Measurements from ENCODE around the gene TBL1X. TPM values are rescaled to one million over a fixed set of nuclear protein-coding genes. Genes with fewer than 3 reads are reported as not detected.
A peak's percentile ranks its signal among the peaks of the same experiment; 100 is the strongest.

The TBL1X gene
- total and polyA plus RNA-seq, 7 donors, result 6.5 to 25.8 (median 16.1) TPM

DNA sequence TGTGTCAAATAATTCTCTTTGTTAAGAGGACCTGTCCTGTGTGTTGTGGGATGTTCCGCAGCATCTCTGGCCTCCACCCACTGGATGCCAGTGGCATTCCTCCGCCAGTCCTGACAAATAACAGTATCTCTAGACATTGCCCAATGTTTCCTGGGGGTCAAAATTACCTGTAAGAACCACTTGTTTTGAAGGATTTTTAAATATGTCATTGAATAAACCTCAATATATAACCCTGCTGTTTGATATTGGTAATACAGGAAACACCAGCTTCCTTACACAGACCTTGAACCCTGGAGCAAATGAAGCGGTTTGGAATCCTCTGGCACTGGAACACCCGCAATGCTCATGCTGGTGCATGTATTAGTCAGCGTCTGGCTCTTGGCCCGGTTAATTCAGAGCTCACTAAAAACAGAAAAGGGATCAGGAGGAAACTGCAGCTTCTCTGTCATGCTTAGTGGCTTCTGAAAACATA is 101.3 kb downstream of the TBL1X start:
- Histone ChIP-seq H3K9me3 (no peaks in the 10 kb centered on the region), H3K27ac (peak overlapping the region in 3 of 4 donors; percentile 30 to 60 (median 34)), H3K36me3 (no peaks in the 10 kb centered on the region), H3K27me3 (no peaks in the 10 kb centered on the region), H3K4me1 (peaks cover 0 to 24% (median 18%) of the 10 kb centered on the region in 4 donors), H3K4me3 (no peak overlapping the region)
- TF ChIP-seq POLR2AphosphoS5 (IDR thresholded peaks at IDR 0.05) (peak in 1 of 4 donors; percentile 44), POLR2A (IDR thresholded peaks at IDR 0.05) (no peak)
- DNase-seq, result peak; percentile 83
- WGBS, 2 donors, result 15 to 28% methylated on average over 6 of the region's 6 CpGs
- intact Hi-C loops (cut with DNase I), result loop anchor here (10.0 kb wide), 1 partner anchor 101 kb away; the partner anchor contains the start of gene TBL1X

DNA sequence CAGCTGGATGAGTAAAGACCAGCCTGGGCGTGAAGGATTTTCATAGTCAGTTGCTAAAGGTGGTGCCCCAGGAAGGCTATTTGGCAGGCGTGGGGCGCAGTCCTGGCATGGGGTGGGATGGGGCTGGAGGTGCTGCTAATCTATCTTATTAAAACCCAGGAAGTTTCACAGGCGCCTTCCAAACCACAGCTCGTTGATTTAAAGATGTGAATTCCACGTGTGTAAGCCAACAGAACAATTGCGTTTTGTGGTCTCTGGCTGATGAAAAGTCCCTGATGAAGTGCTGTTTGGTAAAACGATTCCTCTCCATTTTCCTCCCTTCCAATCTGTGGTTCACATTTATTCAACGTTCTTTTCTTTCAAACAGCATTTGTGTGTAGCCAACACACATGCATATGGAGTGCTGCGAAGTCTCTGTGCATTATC is 105.0 kb downstream of the TBL1X start:
- intact Hi-C loops (cut with DNase I), result loop anchor here (10.0 kb wide), 1 partner anchor 105 kb away; the partner anchor contains the start of gene TBL1X
- no peak for DNase-seq
- no peak for TF ChIP-seq EP300 (IDR thresholded peaks at IDR 0.05)
- TF ChIP-seq POLR2AphosphoS5 (IDR thresholded peaks at IDR 0.05), result no peak
- no peak for TF ChIP-seq POLR2A (IDR thresholded peaks at IDR 0.05)
- TF ChIP-seq, protein P1, sequence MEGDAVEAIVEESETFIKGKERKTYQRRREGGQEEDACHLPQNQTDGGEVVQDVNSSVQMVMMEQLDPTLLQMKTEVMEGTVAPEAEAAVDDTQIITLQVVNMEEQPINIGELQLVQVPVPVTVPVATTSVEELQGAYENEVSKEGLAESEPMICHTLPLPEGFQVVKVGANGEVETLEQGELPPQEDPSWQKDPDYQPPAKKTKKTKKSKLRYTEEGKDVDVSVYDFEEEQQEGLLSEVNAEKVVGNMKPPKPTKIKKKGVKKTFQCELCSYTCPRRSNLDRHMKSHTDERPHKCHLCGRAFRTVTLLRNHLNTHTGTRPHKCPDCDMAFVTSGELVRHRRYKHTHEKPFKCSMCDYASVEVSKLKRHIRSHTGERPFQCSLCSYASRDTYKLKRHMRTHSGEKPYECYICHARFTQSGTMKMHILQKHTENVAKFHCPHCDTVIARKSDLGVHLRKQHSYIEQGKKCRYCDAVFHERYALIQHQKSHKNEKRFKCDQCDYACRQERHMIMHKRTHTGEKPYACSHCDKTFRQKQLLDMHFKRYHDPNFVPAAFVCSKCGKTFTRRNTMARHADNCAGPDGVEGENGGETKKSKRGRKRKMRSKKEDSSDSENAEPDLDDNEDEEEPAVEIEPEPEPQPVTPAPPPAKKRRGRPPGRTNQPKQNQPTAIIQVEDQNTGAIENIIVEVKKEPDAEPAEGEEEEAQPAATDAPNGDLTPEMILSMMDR (IDR thresholded peaks at IDR 0.05), result no peak
- peak overlapping the region in 1 of 4 donors; percentile 18 for H3K27ac ChIP-seq
- H3K27me3 ChIP-seq, result no peaks in the 10 kb centered on the region
- peaks cover 0 to 24% (median 15%) of the 10 kb centered on the region in 4 donors for H3K4me1 ChIP-seq
- no peaks in the 10 kb centered on the region for H3K9me3 ChIP-seq
- 71 to 83% methylated on average over 10 of the region's 10 CpGs for whole genome bisulfite sequencing, 2 donors
- no peaks in the 10 kb centered on the region for H3K36me3 ChIP-seq
- no peak overlapping the region for H3K4me3 ChIP-seq

DNA sequence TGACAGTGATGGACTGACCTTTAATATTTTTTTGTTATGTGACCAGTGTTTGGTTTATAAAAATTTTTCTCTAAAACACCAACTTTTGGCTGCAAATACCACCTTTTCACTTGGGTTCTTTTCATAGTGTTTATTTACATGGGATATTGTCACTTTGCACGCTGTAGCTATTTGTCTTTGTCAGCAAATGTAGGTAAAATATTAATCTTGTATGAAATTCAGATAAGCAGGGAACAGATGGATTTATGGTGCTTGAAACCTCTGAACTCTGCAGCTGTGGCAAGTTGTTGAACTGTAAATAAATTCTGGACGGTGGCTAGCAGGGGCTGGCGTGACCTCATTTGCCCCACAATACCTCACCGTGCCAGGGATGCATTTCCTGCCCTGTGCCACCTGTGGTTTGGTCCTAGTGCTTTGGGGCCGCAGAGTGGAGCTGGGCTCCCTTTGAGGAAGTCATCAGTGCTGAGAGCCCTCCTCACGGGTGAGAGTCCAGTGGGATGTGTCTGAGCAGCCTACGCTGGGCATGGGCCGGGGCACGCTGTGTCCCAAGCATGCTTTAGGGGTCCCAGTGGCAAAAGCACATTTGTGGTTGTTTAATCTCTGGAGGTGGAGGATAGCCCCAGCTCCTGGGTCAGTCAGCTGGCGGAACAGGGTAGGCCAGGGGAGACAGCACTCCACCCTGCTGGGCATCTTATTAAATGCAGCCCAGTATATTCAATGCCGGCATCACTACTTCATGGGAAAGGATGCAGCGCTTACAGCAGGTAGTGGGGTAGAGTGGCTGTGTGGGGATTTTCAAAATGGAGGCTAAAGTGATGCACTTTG is 108.6 kb downstream of the TBL1X start:
- no peak overlapping the region for H3K27ac ChIP-seq
- WGBS, 2 donors, result 33 to 56% methylated on average over 12 of the region's 12 CpGs
- no peaks in the 10 kb centered on the region for H3K27me3 ChIP-seq
- TF ChIP-seq, protein P1 (IDR thresholded peaks at IDR 0.05), result no peak
- no peak for TF ChIP-seq POLR2A (IDR thresholded peaks at IDR 0.05)
- no peak for TF ChIP-seq POLR2AphosphoS5 (IDR thresholded peaks at IDR 0.05)
- TF ChIP-seq EP300 (IDR thresholded peaks at IDR 0.05), result no peak
- intact Hi-C loops (cut with DNase I), result no loop called here
- no peaks in the 10 kb centered on the region for H3K36me3 ChIP-seq
- no peak for DNase-seq
- peaks cover 0 to 6% (median 3%) of the 10 kb centered on the region in 4 donors for H3K4me1 ChIP-seq
- H3K4me3 ChIP-seq, result no peak overlapping the region
- H3K9me3 ChIP-seq, result no peaks in the 10 kb centered on the region

DNA sequence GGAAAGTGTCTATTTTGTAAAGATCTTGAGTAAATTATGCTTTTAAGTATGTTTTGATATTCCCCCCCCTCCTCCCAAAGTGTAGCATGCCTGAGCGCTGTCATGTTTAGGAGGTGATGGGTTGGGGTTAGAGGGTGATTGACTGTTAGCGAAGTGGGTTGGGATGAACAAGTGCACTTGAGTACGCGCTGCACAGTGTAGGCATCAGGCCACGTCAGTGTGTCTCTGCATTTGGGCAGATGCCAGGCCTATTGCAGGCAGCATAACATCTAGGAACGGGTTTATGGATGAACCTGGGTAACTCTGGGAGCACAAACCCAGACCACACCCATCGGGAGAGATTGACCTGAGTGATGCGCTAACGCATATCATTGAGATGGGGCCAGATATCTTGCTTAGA is 111.2 kb downstream of the TBL1X start:
- DNase-seq, result no peak
- Histone ChIP-seq H3K27ac (no peak overlapping the region), H3K4me1 (no peaks in the 10 kb centered on the region), H3K4me3 (no peak overlapping the region), H3K9me3 (no peaks in the 10 kb centered on the region), H3K27me3 (no peaks in the 10 kb centered on the region), H3K36me3 (no peaks in the 10 kb centered on the region)
- intact Hi-C loops (cut with DNase I), result no loop called here
- WGBS, 2 donors, result 84 to 95% methylated on average over 9 of the region's 9 CpGs
- TF ChIP-seq POLR2AphosphoS5 (IDR thresholded peaks at IDR 0.05) (no peak), POLR2A (IDR thresholded peaks at IDR 0.05) (no peak)

DNA sequence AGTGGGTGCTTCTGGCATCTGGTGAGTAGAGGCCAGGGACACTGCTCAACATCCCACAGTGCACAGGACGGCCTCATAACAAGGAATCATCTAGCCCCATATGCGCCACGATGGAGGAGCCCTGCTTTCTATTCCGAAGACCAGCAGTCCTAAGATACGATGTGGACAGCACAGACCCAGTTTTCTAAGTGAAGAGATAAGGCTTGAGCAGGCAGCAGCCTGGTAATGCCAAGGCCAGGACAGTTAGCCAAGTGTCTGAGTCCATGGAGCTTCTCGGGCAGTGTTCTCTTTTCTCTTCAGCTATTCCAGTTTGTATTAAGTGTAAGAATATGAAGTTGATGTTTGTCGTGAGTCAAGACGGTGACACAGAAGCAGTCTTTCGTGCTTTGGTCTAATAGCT is 112.7 kb downstream of the TBL1X start:
- Histone ChIP-seq H3K9me3 (no peaks in the 10 kb centered on the region), H3K27me3 (no peaks in the 10 kb centered on the region), H3K4me3 (no peak overlapping the region), H3K36me3 (no peaks in the 10 kb centered on the region), H3K4me1 (peaks cover 0 to 8% (median 0%) of the 10 kb centered on the region in 4 donors), H3K27ac (no peak overlapping the region)
- intact Hi-C loops (cut with DNase I), result no loop called here
- TF ChIP-seq, protein P1 (IDR thresholded peaks at IDR 0.05), result no peak
- TF ChIP-seq POLR2A (IDR thresholded peaks at IDR 0.05) (no peak), EP300 (IDR thresholded peaks at IDR 0.05) (no peak), POLR2AphosphoS5 (IDR thresholded peaks at IDR 0.05) (no peak)
- no peak for DNase-seq
- WGBS, 2 donors, result 94 to 98% methylated on average over 9 of the region's 9 CpGs
